Vagina (tissue), 2 donors: ENCODE results near the gene RINL. TPM values are rescaled to one million over a fixed set of nuclear protein-coding genes. Genes with fewer than 3 reads are reported as not detected.

Source experiments
- DNase-seq, 2 donors: peaks; one replicate each; pipeline ENCODE4 v3.0.0-alpha.2; 2017; ENCODE audit errors: extremely low spot score in 2 of 2
- H3K27ac ChIP-seq: fragments of 200-600 bp; sonication (generic); one replicate; pipeline ENCODE4 v1.5.1; 2019
- H3K27me3 ChIP-seq: fragments of 200-600 bp; sonication (generic); one replicate; pipeline ENCODE4 v1.5.1; 2019
- H3K36me3 ChIP-seq, 2 donors: fragments of 200-600 bp; sonication (generic); one replicate each; pipeline ENCODE4 v1.5.1; 2017 to 2019
- H3K4me1 ChIP-seq: fragments of 200-600 bp; sonication (generic); one replicate; pipeline ENCODE4 v1.5.1; 2019
- H3K4me3 ChIP-seq, 2 donors: fragments of 200-600 bp; sonication (generic); 1 replicate in 1 of 2; 2 replicates in 1 of 2; pipeline ENCODE4 v1.5.1; 2016 to 2019
- H3K9me3 ChIP-seq: fragments of 200-600 bp; sonication (generic); one replicate; pipeline ENCODE4 v1.5.1; 2019
- CTCF ChIP-seq, 3 experiments: fragments of 450-650 bp in 2 of 3; fragments of 200-600 bp in 1 of 3; sonication (generic) in 1 of 3; IDR thresholded peaks; one replicate each; pipeline ENCODE4 v1.5.1; 2017 to 2019; ENCODE audit warnings: antibody characterized with exemption in 3 of 3, mild to moderate bottlenecking in 2 of 3, moderate library complexity in 2 of 3
- POLR2A ChIP-seq, 2 donors: fragments of 450-650 bp; IDR thresholded peaks; one replicate each; pipeline ENCODE4 v1.6.1; 2017; ENCODE audit warnings: antibody characterized with exemption in 2 of 2, mild to moderate bottlenecking in 2 of 2, moderate library complexity in 2 of 2
- POLR2AphosphoS5 ChIP-seq, 2 donors: sonication (generic); formaldehyde crosslinking; IDR thresholded peaks; one replicate each; pipeline ENCODE4 v1.9.0; 2017; ENCODE audit warnings: antibody characterized with exemption in 2 of 2, mild to moderate bottlenecking in 2 of 2, low read depth in 1 of 2; ENCODE audit not compliant: insufficient read depth in 1 of 2
- intact Hi-C: fragments of 100-400 bp; cut with DNase I; formaldehyde crosslinking; loops from one replicate; pipeline ENCODE4 v1.15.1; 2023
- total RNA-seq: library from RNA; depleted of rRNA; stranded (reverse); fragments of >200 nt; gene quantifications from one replicate; pipeline ENCODE4 v1.2.3, GENCODE V29; 2016

Gene RINL
- total RNA-seq, 1 donor from 2014 or later, result 7.4 TPM

- H3K27me3 ChIP-seq, result no peaks in the 10 kb centered on the region
- H3K36me3 ChIP-seq, result peaks cover 0 to 24% of the 10 kb centered on the region in 2 donors
- DNase-seq, result no peak
- no peaks in the 10 kb centered on the region for H3K9me3 ChIP-seq
- H3K27ac ChIP-seq, result no peak overlapping the region
- intact Hi-C loops, result no loop called here
- TF ChIP-seq POLR2A (IDR thresholded peaks at IDR 0.05) (no peak), POLR2AphosphoS5 (IDR thresholded peaks at IDR 0.05; ENCODE audit: insufficient read depth in 1 of 2, low read depth in 1 of 2) (no peak), CTCF (IDR thresholded peaks at IDR 0.05) (no peak)
- H3K4me1 ChIP-seq, result no peaks in the 10 kb centered on the region
- H3K4me3 ChIP-seq, result no peak overlapping the region
Observed at GRCh38 chr19:38920602-38921419, 42.7 kb upstream of the RINL start.

GRCh38 chr19:38919837-38920601 lies 41.9 kb upstream of the RINL start:
- Histone ChIP-seq H3K9me3 (no peaks in the 10 kb centered on the region), H3K4me1 (no peaks in the 10 kb centered on the region), H3K36me3 (peaks cover 0 to 16% of the 10 kb centered on the region in 2 donors), H3K27ac (no peak overlapping the region), H3K4me3 (no peak overlapping the region), H3K27me3 (no peaks in the 10 kb centered on the region)
- intact Hi-C loops, result no loop called here
- TF ChIP-seq POLR2A (IDR thresholded peaks at IDR 0.05), result no peak
- DNase-seq, result no peak

GRCh38 chr19:38918526-38918925 lies 40.5 kb upstream of the RINL start:
- Histone ChIP-seq H3K4me3 (no peak overlapping the region), H3K27ac (no peak overlapping the region), H3K36me3 (peaks cover 0 to 6% of the 10 kb centered on the region in 2 donors), H3K9me3 (no peaks in the 10 kb centered on the region), H3K27me3 (no peaks in the 10 kb centered on the region), H3K4me1 (no peaks in the 10 kb centered on the region)
- TF ChIP-seq CTCF (IDR thresholded peaks at IDR 0.05) (no peak), POLR2AphosphoS5 (IDR thresholded peaks at IDR 0.05; ENCODE audit: insufficient read depth in 1 of 2, low read depth in 1 of 2) (no peak), POLR2A (IDR thresholded peaks at IDR 0.05) (no peak)
- intact Hi-C loops, result no loop called here
- no peak for DNase-seq

- no peaks in the 10 kb centered on the region for H3K4me1 ChIP-seq
- no peaks in the 10 kb centered on the region for H3K27me3 ChIP-seq
- no peak for TF ChIP-seq CTCF (IDR thresholded peaks at IDR 0.05)
- TF ChIP-seq POLR2A (IDR thresholded peaks at IDR 0.05), result no peak
- TF ChIP-seq POLR2AphosphoS5 (IDR thresholded peaks at IDR 0.05; ENCODE audit: insufficient read depth in 1 of 2, low read depth in 1 of 2), result no peak
- DNase-seq, result no peak
- no peaks in the 10 kb centered on the region for H3K9me3 ChIP-seq
- intact Hi-C loops, result no loop called here
- H3K27ac ChIP-seq, result no peak overlapping the region
- H3K4me3 ChIP-seq, result no peak overlapping the region
- H3K36me3 ChIP-seq, result peaks cover 0 to 6% of the 10 kb centered on the region in 2 donors
Observed at GRCh38 chr19:38917921-38918491, 39.9 kb upstream of the RINL start.

GRCh38 chr19:38917516-38917915 lies 39.4 kb upstream of the RINL start:
- Histone ChIP-seq H3K4me3 (no peak overlapping the region), H3K36me3 (peaks cover 0 to 6% of the 10 kb centered on the region in 2 donors), H3K9me3 (no peaks in the 10 kb centered on the region), H3K4me1 (no peaks in the 10 kb centered on the region), H3K27ac (no peak overlapping the region), H3K27me3 (no peaks in the 10 kb centered on the region)
- intact Hi-C loops, result no loop called here
- no peak for TF ChIP-seq POLR2A (IDR thresholded peaks at IDR 0.05)
- no peak for TF ChIP-seq CTCF (IDR thresholded peaks at IDR 0.05)
- no peak for TF ChIP-seq POLR2AphosphoS5 (IDR thresholded peaks at IDR 0.05; ENCODE audit: insufficient read depth in 1 of 2, low read depth in 1 of 2)
- DNase-seq, result no peak
